ENCODE measurements around the gene TSBP1.

Gene TSBP1, protein sequence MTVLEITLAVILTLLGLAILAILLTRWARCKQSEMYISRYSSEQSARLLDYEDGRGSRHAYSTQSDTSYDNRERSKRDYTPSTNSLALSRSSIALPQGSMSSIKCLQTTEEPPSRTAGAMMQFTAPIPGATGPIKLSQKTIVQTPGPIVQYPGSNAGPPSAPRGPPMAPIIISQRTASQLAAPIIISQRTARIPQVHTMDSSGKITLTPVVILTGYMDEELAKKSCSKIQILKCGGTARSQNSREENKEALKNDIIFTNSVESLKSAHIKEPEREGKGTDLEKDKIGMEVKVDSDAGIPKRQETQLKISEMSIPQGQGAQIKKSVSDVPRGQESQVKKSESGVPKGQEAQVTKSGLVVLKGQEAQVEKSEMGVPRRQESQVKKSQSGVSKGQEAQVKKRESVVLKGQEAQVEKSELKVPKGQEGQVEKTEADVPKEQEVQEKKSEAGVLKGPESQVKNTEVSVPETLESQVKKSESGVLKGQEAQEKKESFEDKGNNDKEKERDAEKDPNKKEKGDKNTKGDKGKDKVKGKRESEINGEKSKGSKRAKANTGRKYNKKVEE

DNA sequence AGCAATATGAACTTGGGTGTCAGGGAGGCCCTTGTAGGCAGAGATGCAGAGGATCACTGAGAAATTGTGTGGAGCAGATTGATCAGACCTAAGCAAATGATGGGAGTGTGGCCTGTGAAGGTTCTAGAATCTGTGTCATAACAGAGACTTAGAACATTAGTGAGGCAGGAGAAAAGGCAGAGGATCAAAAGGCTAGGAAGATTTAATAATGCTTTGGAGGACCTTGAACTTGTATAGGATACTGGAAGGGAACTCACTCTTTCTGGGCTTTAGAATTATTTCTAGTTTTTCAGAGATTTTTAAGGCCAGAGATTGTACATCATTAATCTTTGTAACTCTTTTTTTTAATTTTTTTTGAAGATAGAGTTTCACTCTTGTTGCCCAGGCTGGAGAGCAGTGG, at the start of gene TSBP1:
TSBP1 (minus strand) TSS at position 101 of the 400 bp plus-strand sequence. CDS start 197 bp downstream, outside the sequence.
- DNase-seq = no peak
- in situ Hi-C loops (cut with HindIII; ENCODE audit: low pct_ligation_motif_present, low pct_unique_long_range_greater_than_20kb, low sequenced_read_pairs) = no loop called here

DNA sequence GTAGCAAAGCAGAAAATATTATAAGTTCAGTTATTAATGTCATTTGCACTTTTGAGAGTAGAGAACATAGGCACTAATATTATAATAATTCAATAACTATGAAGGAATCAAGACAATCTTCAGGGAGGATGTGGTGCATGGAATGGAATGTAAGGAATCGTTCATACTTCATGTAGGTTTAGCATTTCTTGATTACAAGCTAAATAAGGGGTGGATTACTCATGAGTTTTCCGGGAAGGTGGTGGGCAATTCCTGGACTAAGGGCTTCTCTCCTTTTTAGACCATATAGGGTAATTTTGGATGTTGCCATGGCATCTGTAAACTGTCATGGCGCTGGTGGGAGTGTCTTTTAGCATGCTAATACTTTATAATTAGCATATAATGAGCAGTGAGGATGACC, 44.3 kb upstream of the TSBP1 start:
- in situ Hi-C loops (cut with HindIII; ENCODE audit: low pct_ligation_motif_present, low pct_unique_long_range_greater_than_20kb, low sequenced_read_pairs) = no loop called here
- no peak for DNase-seq

DNA sequence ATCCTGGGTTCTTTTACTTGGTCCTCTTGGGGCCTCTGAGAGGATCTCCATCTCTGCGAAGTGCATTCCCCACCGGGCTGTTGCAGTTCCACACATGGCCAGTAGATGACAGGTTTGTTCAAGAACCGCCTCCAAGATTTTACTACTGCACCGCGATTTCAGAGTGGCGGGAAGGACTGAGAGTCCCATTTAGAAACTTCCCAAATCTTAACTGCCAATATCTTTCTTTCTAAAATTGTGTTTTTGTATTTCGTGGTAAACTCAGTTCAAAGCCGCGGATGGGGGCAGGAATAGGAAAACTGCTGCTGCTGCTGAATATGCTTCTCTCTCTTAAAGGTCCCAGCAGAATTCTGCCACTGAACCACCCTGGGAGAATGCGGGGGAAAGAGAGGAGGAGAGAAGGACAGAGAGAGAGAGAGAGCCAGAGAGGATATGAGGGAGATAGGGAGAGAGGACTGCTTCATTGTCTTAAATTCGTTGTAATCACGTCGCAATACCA, 43.9 kb upstream of the TSBP1 start:
- in situ Hi-C loops (cut with HindIII; ENCODE audit: low pct_ligation_motif_present, low pct_unique_long_range_greater_than_20kb, low sequenced_read_pairs) = no loop called here
- peak; percentile 64 for DNase-seq

DNA sequence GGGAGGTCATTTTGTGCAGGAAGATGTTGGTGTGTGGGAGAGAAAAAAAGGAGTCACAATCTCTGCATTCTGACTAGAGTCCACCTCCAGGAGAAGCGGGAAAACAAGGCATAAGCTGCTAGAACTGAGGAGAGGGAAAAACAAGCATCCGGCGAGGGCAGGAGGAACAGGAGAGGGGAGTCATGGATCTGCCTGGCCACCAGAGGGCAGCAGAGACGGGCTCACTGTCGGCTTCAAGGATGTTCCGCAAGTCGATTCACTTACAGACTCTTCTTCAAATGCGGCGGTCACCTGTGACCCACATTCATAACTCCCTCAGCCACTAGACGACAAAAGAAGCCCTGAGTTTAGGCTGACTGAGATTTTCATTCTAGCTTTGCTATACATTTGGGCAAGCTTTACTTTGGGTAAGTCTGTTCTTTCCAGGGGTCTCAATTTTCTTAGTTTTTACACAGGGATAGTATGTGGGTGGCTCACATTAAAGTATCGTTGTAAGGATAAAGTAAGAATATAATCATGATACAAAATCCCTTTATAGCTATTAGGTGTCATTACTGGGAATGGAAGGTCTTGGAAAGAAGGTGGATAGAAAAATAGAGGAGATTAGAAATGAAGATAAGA, 41.8 kb upstream of the TSBP1 start:
- in situ Hi-C loops (cut with HindIII; ENCODE audit: low pct_ligation_motif_present, low pct_unique_long_range_greater_than_20kb, low sequenced_read_pairs) = no loop called here
- DNase-seq = peak; percentile 62

DNA sequence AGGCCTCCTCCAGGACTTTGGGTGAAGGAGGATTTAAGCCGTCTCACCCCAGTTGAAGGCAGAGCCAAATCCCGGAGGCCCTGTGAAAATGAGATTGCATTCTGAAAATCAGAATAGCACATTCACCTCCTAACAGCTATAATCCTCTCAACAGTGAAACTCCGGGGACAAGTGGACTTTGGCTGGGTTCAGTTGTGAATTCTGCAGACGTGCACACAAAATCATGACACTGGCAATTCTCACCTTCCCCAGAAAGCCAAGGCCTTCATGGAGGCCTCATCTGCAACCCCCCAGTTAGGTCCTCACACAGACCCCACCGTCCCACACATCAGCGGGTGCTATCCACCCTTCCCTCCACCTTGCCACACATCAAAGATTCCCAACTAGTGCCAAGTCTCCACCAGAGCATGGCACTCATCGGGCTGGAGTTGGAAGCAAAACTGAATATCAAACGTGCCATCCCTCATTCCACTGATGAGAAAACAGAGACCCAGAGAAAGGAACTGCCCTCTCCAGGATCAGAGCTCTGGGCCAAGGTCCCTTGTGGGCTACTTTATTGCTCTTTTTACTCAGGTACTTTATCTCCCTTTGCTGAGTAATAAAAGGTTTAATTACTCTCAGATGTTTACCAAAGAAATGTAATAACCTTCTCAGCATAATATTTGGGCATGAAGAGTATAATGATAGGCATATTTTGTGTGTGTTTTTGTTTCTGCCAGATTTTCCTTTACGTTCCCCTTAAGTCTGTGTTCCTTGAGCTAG, 40.0 kb upstream of the TSBP1 start:
- in situ Hi-C loops (cut with HindIII; ENCODE audit: low pct_ligation_motif_present, low pct_unique_long_range_greater_than_20kb, low sequenced_read_pairs) = no loop called here
- no peak for DNase-seq

DNA sequence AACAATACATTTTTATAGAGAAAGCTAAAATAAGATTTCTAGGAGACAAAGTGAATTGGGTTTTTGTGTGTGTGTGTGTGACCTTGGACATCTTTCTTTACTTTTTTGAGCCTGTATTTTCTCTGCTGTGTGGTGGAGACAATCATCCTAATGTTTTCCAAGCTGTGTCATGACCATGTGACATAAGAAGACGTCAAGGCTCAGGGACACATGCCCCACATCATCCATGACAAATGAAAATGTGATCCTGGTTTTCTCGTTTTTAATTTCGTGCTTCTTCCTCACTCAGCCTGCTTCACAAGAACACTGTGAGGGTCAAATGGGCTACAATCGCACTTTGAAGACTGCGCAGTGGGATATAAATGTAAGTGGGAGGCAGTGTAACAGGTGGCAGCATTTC, 39.2 kb upstream of the TSBP1 start:
- in situ Hi-C loops (cut with HindIII; ENCODE audit: low pct_ligation_motif_present, low pct_unique_long_range_greater_than_20kb, low sequenced_read_pairs) = no loop called here

DNA sequence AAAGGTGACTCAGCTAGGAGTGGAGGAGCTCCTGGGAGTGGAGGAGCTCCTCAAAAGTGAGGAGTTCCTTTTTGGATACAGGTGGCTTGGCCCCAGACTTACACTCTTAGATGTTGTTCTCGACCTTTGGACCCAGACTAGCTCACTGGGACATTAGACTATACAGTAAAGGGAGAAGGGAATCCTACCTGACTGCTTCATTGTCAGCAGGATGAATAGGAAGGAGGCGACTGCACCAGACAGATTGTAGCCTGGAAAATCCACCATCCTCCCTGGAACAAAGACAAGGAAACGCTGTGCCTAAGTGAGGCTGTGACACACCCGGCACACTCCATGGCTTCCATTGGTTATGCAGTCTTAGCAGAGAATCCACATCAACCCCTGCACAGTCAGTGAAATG, 35.2 kb upstream of the TSBP1 start, which contains the start of gene BTNL2:
BTNL2 (minus strand) TSS at position 325 of the 400 bp plus-strand sequence; CDS start at position 267, 58 bp downstream.
- no peak for DNase-seq
- in situ Hi-C loops (cut with HindIII; ENCODE audit: low pct_ligation_motif_present, low pct_unique_long_range_greater_than_20kb, low sequenced_read_pairs) = no loop called here

More for the DNA sequence above, 39.2 kb upstream of the TSBP1 start:
- DNase-seq = no peak

DNA sequence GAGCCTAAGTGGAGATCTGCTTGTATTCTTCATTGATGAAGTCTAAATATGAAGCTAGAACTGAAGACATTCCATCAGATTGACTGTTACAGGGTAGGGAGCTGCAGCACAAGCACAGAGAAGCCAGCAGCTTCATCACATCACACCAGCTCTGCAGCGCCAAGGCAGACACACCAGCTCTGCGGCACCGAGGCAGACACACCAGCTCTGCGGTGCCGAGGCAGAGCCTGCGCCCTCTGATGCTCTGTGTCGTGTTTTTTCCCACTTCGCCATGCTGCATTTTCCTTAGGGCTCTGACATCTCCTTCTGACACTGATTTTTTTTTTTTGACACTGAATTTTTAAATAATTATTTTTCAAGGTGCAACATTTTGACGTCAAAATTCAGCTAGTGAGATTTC, 34.5 kb upstream of the TSBP1 start:
- no peak for DNase-seq
- in situ Hi-C loops (cut with HindIII; ENCODE audit: low pct_ligation_motif_present, low pct_unique_long_range_greater_than_20kb, low sequenced_read_pairs) = no loop called here

DNA sequence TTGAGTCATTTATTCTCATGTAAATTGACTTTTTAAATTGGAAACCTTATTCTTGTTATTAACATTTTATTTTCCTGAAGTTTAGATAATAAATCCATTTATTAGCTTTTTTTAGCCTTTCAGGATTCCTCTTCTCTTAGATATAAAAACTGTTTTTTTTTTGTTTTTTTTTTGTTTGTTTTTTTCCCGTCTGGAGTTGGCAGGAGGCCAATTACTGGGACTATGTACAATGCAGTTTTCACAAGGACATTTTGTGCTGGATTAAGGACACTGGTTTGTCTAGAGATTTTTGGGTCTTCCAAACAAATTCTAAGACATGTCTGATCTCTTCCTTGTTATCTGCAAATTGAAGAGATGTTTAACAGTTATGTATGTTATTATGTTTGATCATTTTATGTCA, 34.0 kb upstream of the TSBP1 start:
- DNase-seq = no peak
- in situ Hi-C loops (cut with HindIII; ENCODE audit: low pct_ligation_motif_present, low pct_unique_long_range_greater_than_20kb, low sequenced_read_pairs) = no loop called here

DNA sequence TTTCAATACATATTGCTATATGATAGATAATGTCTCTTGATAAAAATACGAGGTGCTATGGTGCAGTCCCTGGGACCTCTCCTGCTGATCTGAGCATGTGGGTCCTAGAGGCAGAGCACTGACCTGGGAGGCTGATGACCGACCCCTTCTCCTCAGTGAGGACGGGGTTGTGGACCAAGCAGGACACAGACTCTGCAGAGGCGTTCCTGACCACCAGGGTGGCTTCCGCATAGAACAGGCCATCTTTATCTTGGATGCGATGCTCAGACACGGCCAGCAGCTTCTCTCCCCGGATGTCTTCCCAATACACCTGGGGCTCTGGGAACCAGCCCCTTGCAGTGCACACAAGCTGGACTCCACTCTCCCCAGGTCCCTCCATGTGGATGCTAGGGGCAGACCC, 31.1 kb upstream of the TSBP1 start:
- in situ Hi-C loops (cut with HindIII; ENCODE audit: low pct_ligation_motif_present, low pct_unique_long_range_greater_than_20kb, low sequenced_read_pairs) = no loop called here
- DNase-seq = no peak

DNA sequence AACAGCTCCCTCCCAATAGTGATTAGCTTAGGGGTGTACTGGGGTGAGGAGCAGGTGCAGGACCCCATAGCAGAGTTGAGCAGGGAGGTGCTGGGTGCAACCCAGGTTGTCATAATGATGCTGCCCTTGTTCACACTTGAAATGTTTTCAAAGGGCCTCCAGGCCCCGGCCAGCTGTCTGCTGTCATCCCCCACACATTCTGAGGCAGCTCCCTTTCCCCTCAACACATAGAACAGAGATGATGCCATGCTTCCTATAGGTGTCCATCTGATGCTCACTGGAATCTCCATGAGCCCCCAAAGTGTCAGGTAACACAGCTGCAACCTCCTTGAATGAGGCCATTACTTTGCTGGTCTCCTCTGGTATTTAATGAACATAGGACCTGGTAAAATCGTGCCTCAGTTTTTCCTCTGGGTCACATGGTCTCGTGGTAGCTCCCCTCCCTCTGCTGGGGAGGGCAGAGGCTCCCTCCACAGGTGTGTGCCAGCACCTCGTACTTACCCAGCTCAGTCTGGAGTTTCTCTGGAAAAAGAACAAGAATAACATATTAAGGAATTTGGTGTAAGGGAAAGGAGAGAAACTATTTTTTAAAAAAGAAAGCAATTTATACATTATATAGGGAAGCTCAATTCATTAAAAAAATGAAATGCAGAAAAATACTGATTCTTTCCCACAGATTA, 29.7 kb upstream of the TSBP1 start:
- in situ Hi-C loops (cut with HindIII; ENCODE audit: low pct_ligation_motif_present, low pct_unique_long_range_greater_than_20kb, low sequenced_read_pairs) = no loop called here
- DNase-seq = no peak

DNA sequence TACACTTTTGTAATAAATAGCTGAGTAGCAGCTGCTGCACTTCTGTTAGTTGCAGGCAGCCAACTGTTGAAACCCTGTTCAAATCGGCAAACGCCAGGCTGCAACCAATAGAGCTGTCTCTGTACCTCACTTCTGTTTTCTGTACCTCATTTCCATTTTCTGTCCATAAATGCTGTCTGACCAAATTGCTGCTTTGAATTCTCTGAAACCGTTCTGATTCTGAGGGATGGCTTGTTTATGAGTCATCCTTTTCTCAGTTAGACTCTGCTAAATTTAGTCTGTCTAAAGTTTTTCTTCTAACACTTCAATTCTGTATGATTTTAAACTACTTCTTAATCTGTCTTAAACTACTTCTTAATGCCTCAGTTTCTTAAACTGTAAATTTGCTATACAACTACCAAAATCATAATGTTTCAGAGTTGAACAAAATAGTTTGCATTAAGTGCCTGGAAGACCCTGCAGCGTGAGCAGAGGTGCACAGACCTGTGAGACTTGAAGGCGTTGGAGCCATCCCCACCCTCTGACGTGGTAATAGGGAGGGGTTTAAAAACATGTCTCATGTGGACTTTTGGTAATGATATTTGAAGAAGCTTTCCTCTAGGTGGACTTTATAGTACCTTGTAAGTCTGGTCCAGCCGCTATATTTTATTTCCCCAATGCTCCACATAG, 25.7 kb upstream of the TSBP1 start:
- in situ Hi-C loops (cut with HindIII; ENCODE audit: low pct_ligation_motif_present, low pct_unique_long_range_greater_than_20kb, low sequenced_read_pairs) = no loop called here
- DNase-seq = no peak

DNA sequence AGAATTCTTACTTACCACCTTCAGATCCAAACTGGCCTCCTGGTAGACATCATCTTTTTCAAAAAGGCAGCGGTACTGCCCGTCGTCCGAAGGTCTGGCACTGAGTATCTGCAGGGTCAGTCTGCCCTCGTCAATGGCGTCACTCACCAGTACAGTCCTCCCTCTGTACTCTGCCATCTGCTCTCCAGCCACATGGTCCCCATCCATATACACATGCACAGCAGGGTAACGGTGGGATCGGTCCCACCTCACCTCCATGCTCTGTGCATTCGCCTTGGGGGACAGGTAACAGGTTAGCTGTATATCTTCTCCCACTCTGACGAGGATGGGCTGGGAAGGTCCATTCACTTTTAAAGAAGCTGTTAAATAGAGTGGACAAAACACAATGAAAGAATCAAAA, 24.3 kb upstream of the TSBP1 start:
- in situ Hi-C loops (cut with HindIII; ENCODE audit: low pct_ligation_motif_present, low pct_unique_long_range_greater_than_20kb, low sequenced_read_pairs) = no loop called here
- no peak for DNase-seq

DNA sequence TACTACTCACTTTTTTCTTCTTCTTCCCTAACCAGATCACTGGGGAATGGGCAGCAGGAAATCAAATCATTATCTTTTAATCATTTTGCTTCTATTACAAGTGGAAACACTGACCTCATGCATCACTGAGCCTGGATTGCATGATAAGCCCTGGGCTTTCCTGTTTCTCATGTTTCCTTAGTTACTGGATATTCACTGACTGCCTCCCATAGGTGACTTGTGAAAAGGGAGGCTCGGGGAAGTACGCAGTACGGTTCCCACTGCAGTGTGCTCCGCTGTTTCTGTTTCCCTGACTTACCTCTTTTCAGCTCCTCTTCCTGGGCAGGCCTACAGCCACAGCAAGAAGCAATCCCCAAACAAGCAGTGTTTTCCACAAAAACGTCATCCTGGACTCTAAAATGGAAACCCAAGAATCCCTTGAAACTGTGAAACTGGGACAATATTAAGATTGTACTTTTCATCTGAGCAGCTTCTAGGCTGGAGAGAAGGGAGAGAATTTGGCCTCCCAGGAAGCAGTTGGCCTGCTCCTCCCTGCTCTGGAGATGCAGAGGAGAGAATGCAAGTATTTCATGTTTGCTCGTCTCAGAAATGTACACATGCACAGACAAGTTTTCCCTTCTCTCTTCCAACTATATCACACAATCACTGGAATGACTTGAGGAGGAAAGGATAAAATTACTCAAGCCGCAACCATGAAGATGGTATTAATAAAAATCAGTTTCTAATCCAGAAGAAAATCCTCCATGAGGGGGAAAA, 22.1 kb upstream of the TSBP1 start:
- DNase-seq = peak; percentile 29
- in situ Hi-C loops (cut with HindIII; ENCODE audit: low pct_ligation_motif_present, low pct_unique_long_range_greater_than_20kb, low sequenced_read_pairs) = no loop called here

DNA sequence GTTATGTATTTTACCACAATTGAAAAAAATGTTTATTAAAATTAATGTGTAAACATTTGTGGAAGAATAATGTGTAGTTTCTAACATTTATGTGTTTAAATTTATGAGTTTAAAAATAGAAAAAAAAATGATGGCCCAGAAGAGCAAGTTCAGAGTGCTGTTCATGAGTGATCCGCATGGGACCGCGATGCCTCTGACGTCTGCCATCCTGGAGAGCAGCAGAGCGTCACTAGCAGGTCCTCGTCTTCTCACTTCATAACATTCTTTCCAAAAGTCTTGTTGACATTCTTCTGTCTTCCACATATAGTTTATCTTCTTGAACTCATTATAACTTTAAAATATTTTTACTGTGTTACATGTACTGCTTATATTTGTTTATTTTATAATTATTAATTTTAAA, 19.8 kb upstream of the TSBP1 start:
- DNase-seq = no peak
- in situ Hi-C loops (cut with HindIII; ENCODE audit: low pct_ligation_motif_present, low pct_unique_long_range_greater_than_20kb, low sequenced_read_pairs) = no loop called here

DNA sequence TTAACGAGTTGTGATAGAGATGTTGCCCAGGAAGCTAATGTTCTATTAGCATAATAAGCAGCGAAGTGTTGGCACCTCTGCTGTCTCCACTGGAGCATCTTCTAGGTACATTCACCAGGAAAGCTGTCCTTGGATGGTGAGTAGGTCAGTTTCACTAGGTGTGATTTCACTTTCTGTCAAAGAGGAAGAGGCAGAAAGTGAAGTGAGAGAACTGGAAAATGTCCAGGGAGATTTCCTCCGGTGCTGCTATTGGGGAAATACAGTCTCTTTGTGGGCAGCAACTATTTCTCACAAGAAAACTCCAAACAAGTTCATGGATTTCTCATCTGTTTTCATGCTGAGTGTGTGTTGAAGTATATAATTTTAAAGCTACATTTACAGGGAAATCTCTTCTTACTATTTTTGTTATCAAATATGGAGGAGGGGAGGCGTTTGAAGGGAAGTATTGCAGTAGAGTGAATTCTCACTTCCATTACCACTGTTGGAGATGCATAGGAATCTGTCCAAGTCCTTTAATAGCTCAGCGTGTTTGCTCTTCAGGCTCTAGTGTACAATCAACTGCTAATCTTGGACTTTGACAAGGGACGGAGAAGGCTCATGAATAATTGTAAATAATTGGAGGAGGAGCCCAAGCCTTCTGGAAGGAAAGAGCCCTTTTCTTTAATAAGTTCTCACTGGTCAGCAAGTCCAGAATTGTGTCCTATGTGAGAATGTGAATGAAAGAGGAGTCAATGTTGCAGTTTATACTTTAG, 16.1 kb upstream of the TSBP1 start:
- in situ Hi-C loops (cut with HindIII; ENCODE audit: low pct_ligation_motif_present, low pct_unique_long_range_greater_than_20kb, low sequenced_read_pairs) = no loop called here

DNA sequence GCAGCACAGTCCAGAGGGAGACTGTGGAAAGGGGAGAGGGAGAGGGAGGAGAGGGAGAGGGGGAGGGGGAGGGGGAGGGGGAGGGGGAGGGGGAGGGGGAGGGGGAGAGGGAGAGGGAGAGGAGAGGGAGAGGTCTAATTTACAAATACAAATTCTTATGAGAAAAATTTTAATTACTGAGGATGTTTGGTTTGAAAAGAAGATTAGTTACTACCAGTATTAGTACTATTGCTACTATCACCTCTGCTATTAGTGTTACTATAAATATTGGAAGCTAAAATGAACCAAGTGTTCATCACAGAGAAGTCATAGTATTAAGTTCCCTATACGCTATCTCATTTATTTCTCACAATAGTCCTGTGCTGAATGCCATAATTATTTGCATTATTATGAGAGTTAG, 14.3 kb upstream of the TSBP1 start:
- in situ Hi-C loops (cut with HindIII; ENCODE audit: low pct_ligation_motif_present, low pct_unique_long_range_greater_than_20kb, low sequenced_read_pairs) = no loop called here
- no peak for DNase-seq

More for the DNA sequence above, 16.1 kb upstream of the TSBP1 start:
- no peak for DNase-seq
